NT2/D1 (cell line): ENCODE measurements around the gene DIDO1.

Source experiments
- SUZ12 ChIP-seq: IDR thresholded peaks from 2 replicates; pipeline ENCODE4 v1.6.1; 2011; ENCODE audit not compliant: insufficient read length, insufficient read depth; ENCODE audit errors: extremely low read depth
- ZNF274 ChIP-seq: IDR thresholded peaks from 2 replicates; pipeline ENCODE4 v1.6.1; 2011; ENCODE audit warnings: mild to moderate bottlenecking, low read depth, low read length

GRCh38 chr20:62966212-62967148, 40.2 kb upstream of the DIDO1 start:
- TF ChIP-seq ZNF274 (no peak), SUZ12 (no peak)
